Pancreas (tissue), 10 donors: ENCODE results near the gene IL2RA. TPM values are rescaled to one million over a fixed set of nuclear protein-coding genes. Genes with fewer than 3 reads are reported as not detected.
A peak's percentile ranks its signal among the peaks of the same experiment; 100 is the strongest.

Source experiments
- ATAC-seq, 4 donors: fragments of 200-7000 bp; cut with Tn5 transposase; one replicate each; pipeline versions ENCODE4 v1.8.0 to v1.9.1; 2020; ENCODE audit warnings: mild to moderate bottlenecking in 4 of 4, moderate library complexity in 4 of 4
- DNase-seq, 6 donors: peaks; one replicate each; pipeline ENCODE4 v3.0.0-alpha.2; 2020
- FAIRE-seq: peaks from 2 replicates; lab custom pipeline; 2012; peaks lifted over from hg19 to GRCh38; lab: Jason Lieb, UNC
- H3K27ac ChIP-seq, 4 donors: fragments of 200-600 bp; sonication (generic); 1 replicate in 3 of 4; 2 replicates in 1 of 4; pipeline versions ENCODE4 v1.5.0 to v1.8.0; 2020
- H3K27me3 ChIP-seq, 4 donors: fragments of 200-600 bp; one replicate each; pipeline ENCODE4 v1.8.0; 2021
- H3K36me3 ChIP-seq, 3 donors: fragments of 200-600 bp; sonication (generic) in 1 of 3; one replicate each; pipeline versions ENCODE4 v1.5.0 to v1.8.0; 2020 to 2021
- H3K4me1 ChIP-seq, 3 donors: fragments of 200-600 bp; one replicate each; pipeline ENCODE4 v1.8.0; 2021
- H3K4me3 ChIP-seq, 4 donors: fragments of 200-600 bp; sonication (generic) in 2 of 4; one replicate each; pipeline versions ENCODE4 v1.5.0 to v1.8.0; 2020 to 2021
- H3K9me3 ChIP-seq, 4 donors: fragments of 200-600 bp; one replicate each; pipeline ENCODE4 v1.8.0; 2021
- CTCF ChIP-seq, 4 donors: fragments of 200-600 bp; sonication (generic) in 3 of 4; IDR thresholded peaks; one replicate each; pipeline versions ENCODE4 v1.5.0 to v1.8.0; 2021; ENCODE audit warnings: antibody characterized with exemption in 4 of 4
- WGBS, 2 donors: extraction: QIAGEN DNeasy Blood & Tissue Kit; methylation state at CpG; one replicate each; pipeline ENCODE4 v1.1.7; 2013; 5-methylcytosine and 5-hydroxymethylcytosine counted together
- intact Hi-C, 3 donors: fragments of 100-400 bp; cut with DNase I; formaldehyde crosslinking; loops; one replicate each; pipeline versions ENCODE4 v1.11.1 to v1.14.2; 2022
- polyA plus RNA-seq, 2 donors: library from polyadenylated mRNA; stranded (reverse); fragments of 200-250 nt; gene quantifications; one replicate each; pipeline ENCODE4 v1.2.3, GENCODE V29; 2013
- total RNA-seq, 6 donors: library from RNA; stranded (reverse); fragmentation: NEBNext Ultra II Directional in 4 of 6; extraction: Animal tissue kit (Norgen Biotek cat#: 25700) in 4 of 6; gene quantifications; one replicate each; pipeline versions ENCODE4 v1.2.1 to v1.2.4, GENCODE V29; 2021 to 2023
- donor health status: healthy with polysubstance abuse.
- donor health status: DM: no; HTN: no; CAD: no; lungs with moderate emphysema.
- donor health status: DM: no; HTN: no; CAD: no.
- donor health status: control.
- donor health status: control.
- donor health status: Bipolar disorder and iron deficiency.
- donor health status: DM: yes; HTN: yes; CAD: no.
- donor health status: DM: no; HTN: no; CAD: no.
- donor health status: DM: no; HTN: no; CAD: no.
- donor health status: DM: yes; HTN: yes; CAD: no.

IL2RA gene
- total and polyA plus RNA-seq, 8 donors = 0.11 to 1.1 (median 0.26) TPM; not detected in 2

- WGBS, 2 donors = 62 to 72% methylated on average over 1 of the region's 1 CpG
- no peaks in the 10 kb centered on the region for H3K36me3 ChIP-seq
- FAIRE-seq = no peak
Measured at GRCh38 chr10:6091630-6092029, 29.5 kb upstream of the IL2RA start.

DNA sequence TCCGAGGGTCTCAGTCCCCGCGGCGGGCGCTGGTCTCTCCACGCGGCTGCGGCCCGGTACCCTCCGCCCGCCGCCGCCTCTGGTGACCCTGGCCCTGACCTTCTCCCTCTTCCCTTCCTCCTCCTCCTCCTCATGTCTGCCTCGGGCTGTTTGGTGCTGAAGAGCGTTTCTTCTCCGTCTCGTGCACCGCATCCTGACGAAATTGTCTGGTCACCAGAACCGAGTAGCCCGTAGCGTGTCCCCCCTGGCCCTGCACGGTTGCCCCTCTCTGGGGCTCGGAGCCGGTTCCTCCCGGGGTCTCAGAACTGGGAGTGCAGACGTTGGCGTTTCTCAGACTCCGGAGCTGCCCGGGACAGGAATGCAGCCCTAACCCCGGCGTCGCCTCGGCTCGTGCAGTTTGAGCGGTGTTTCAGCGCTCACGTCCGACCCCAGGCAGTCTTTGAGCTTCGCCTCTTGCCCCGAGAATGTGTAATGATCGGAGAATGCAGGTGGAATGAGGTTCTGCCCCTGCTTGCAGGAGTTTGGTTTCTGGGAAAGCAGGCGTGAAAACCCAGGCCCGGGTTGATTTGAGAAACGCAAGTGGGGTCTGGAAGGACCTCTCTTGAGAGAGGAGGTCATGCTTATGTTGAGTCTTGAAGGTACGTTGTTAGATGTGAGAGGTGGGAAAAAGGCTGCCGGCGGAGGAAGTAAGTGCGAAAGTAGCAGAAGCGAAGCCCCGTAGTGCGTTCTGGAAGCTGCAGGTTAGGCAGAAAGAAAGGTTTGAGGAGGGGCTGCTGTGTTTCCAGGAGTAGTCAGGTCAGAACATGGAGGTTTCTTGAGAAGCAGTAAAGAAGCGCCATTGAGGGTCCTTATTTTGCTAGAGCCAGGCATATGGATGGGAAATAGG, 27.4 kb upstream of the IL2RA start:
- intact Hi-C loops = no loop called here
- WGBS, 2 donors = 0 to 1% methylated on average over 52 to 53 of the region's 53 CpGs
- Histone ChIP-seq H3K27me3 (no peaks in the 10 kb centered on the region), H3K36me3 (no peaks in the 10 kb centered on the region), H3K27ac (peak overlapping the region; percentile 42 to 68 (median 64)), H3K9me3 (no peaks in the 10 kb centered on the region), H3K4me1 (peaks cover 0 to 28% (median 9%) of the 10 kb centered on the region in 3 donors), H3K4me3 (peak overlapping the region; percentile 68 to 96 (median 88))
- peak in 5 of 6 donors; percentile 31 to 78 (median 35) for DNase-seq
- no peak for FAIRE-seq
- TF ChIP-seq CTCF (IDR thresholded peaks at IDR 0.05) = no peak
- ATAC-seq = peak in 2 of 4 donors; percentile 2 to 3

More at GRCh38 chr10:6091630-6092029, 29.5 kb upstream of the IL2RA start:
- H3K27me3 ChIP-seq = no peaks in the 10 kb centered on the region
- H3K27ac ChIP-seq = no peak overlapping the region
- no peak for ATAC-seq
- DNase-seq = no peak
- intact Hi-C loops = no loop called here
- H3K9me3 ChIP-seq = no peaks in the 10 kb centered on the region
- no peak for TF ChIP-seq CTCF (IDR thresholded peaks at IDR 0.05)
- no peak overlapping the region for H3K4me3 ChIP-seq
- peaks cover 0 to 25% (median 9%) of the 10 kb centered on the region in 3 donors for H3K4me1 ChIP-seq

- Histone ChIP-seq H3K4me3 (peak within 1 kb of the TSS; percentile 68 to 96 (median 88)), H3K36me3 (no peaks in the 10 kb centered on the region), H3K27me3 (no peaks in the 10 kb centered on the region), H3K4me1 (peaks cover 0 to 28% (median 9%) of the 10 kb centered on the region in 3 donors), H3K27ac (peak within 1 kb of the TSS; percentile 42 to 68 (median 64)), H3K9me3 (no peaks in the 10 kb centered on the region)
- 0 to 1% methylated on average over 60 to 77 of the region's 77 CpGs for WGBS, 2 donors
- peak; percentile 89 to 98 (median 97) for DNase-seq
- no peak for FAIRE-seq
- ATAC-seq = peak; percentile 87 to 95 (median 91)
- TF ChIP-seq CTCF (IDR thresholded peaks at IDR 0.05) = peak; percentile 100
- intact Hi-C loops = no loop called here
Measured at GRCh38 chr10:6088721-6089333, 26.7 kb upstream of the IL2RA start, which contains the start of gene RBM17. RBM17 (plus strand) TSS chr10:6089034; CDS start chr10:6097066, 8,032 bp downstream.

- 16 to 17% methylated on average over 19 of the region's 19 CpGs for WGBS, 2 donors
- intact Hi-C loops = no loop called here
- ATAC-seq = peak; percentile 66 to 90 (median 81)
- TF ChIP-seq CTCF (IDR thresholded peaks at IDR 0.05) = peak; percentile 29 to 72 (median 58)
- H3K4me1 ChIP-seq = peaks cover 0 to 23% (median 9%) of the 10 kb centered on the region in 3 donors
- H3K4me3 ChIP-seq = no peak overlapping the region
- peak overlapping the region; percentile 37 to 71 (median 54) for H3K27ac ChIP-seq
- peak; percentile 89 to 94 (median 90) for DNase-seq
- no peaks in the 10 kb centered on the region for H3K9me3 ChIP-seq
- FAIRE-seq = no peak
- H3K36me3 ChIP-seq = no peaks in the 10 kb centered on the region
- H3K27me3 ChIP-seq = no peaks in the 10 kb centered on the region
Measured at GRCh38 chr10:6086375-6087233, 24.4 kb upstream of the IL2RA start.
